ENCODE data around the gene LRRK2.

Gene LRRK2

DNA sequence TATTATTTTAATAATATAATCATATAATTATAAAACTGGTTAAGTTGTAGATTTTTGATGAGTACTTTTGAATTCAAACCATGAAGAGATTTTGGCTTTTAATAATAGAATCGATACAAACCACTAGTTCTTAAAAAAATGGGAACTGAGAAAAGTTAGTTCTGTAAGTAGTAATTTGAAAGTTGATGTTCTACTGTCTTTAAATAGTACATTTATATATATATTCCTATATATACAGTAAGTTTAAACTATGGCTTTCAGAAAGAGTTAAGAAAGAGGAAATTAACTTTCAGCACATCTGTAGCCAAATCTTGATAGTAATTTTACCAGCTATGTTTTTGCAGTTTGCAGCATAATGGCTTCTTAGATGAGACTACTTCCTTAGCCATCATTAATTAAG lies 7.8 kb downstream of the LRRK2 start:
- TF ChIP-seq, protein P1, sequence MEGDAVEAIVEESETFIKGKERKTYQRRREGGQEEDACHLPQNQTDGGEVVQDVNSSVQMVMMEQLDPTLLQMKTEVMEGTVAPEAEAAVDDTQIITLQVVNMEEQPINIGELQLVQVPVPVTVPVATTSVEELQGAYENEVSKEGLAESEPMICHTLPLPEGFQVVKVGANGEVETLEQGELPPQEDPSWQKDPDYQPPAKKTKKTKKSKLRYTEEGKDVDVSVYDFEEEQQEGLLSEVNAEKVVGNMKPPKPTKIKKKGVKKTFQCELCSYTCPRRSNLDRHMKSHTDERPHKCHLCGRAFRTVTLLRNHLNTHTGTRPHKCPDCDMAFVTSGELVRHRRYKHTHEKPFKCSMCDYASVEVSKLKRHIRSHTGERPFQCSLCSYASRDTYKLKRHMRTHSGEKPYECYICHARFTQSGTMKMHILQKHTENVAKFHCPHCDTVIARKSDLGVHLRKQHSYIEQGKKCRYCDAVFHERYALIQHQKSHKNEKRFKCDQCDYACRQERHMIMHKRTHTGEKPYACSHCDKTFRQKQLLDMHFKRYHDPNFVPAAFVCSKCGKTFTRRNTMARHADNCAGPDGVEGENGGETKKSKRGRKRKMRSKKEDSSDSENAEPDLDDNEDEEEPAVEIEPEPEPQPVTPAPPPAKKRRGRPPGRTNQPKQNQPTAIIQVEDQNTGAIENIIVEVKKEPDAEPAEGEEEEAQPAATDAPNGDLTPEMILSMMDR (conservative IDR thresholded peaks at IDR 0.05; ENCODE audit: low read length) = no peak
- TF ChIP-seq EZH2phosphoT487 (IDR thresholded peaks at IDR 0.05; ENCODE audit: borderline replicate concordance) = no peak
- Histone ChIP-seq H3K4me3 (ENCODE audit: low read length, poor library complexity, severe bottlenecking) (no peak overlapping the region), H3K9ac (ENCODE audit: low read depth, low read length, poor library complexity, severe bottlenecking) (no peak overlapping the region), H3K4me1 (ENCODE audit: insufficient read depth, low read length, poor library complexity, severe bottlenecking) (no peaks in the 10 kb centered on the region), H3K27me3 (ENCODE audit: insufficient read depth, low read length, poor library complexity, severe bottlenecking) (no peaks in the 10 kb centered on the region), H3K4me2 (ENCODE audit: low read depth, low read length, poor library complexity, severe bottlenecking) (no peak overlapping the region), H4K20me1 (ENCODE audit: insufficient read depth, low read length, poor library complexity, severe bottlenecking) (no peaks in the 10 kb centered on the region), H3K79me2 (ENCODE audit: insufficient read depth, low read length) (no peaks in the 10 kb centered on the region), H3K9me3 (ENCODE audit: insufficient read depth, low read depth, low read length) (no peaks in the 10 kb centered on the region), H3F3A (ENCODE audit: low read depth) (no peaks in the 10 kb centered on the region), H2AFZ (ENCODE audit: low read length) (no peak overlapping the region), H3K9me2 (replicated peaks; ENCODE audit: low read depth, low read length) (no peaks in the 10 kb centered on the region), H3K36me3 (ENCODE audit: insufficient read depth, low read length) (no peaks in the 10 kb centered on the region)

DNA sequence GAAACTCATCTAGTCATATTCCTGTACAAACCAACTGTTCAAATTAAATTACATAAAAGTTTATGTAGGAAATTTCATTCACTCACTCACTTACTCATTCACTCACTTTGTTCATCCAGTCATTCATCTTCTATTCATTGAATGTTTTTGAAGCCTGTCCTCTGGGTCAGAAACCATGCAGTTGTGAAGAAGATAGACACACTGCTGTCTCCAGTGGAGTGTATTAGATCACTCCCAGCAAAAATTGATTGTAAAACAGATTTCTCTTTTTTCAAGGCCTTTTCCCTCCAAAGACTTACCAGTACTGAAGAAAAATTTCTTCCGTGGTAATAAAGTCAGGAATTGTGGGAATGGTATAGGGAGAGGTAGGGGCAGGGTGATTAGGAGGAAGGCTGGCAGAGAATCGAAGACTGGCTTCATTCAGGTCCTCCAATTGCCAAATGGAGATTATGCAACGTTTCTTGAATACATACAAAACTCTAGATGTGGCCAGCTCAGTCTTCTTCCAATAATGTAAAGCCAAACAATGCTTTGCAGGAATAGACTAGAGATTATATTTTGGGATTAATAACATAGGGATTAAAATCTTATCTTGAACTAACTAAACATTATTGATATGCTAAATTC lies 9.1 kb downstream of the LRRK2 start:
- no peaks in the 10 kb centered on the region for H3K4me1 ChIP-seq (ENCODE audit: insufficient read depth, low read length, poor library complexity, severe bottlenecking)
- H3K27me3 ChIP-seq (ENCODE audit: insufficient read depth, low read length, poor library complexity, severe bottlenecking) = no peaks in the 10 kb centered on the region
- no peaks in the 10 kb centered on the region for H3K9me2 ChIP-seq (replicated peaks; ENCODE audit: low read depth, low read length)
- no peaks in the 10 kb centered on the region for H4K20me1 ChIP-seq (ENCODE audit: insufficient read depth, low read length, poor library complexity, severe bottlenecking)
- H2AFZ ChIP-seq (ENCODE audit: low read length) = no peak overlapping the region
- no peak overlapping the region for H3K4me3 ChIP-seq (ENCODE audit: low read length, poor library complexity, severe bottlenecking)
- TF ChIP-seq EZH2phosphoT487 (IDR thresholded peaks at IDR 0.05; ENCODE audit: borderline replicate concordance) = no peak
- TF ChIP-seq, protein P1 (conservative IDR thresholded peaks at IDR 0.05; ENCODE audit: low read length) = no peak
- H3K9ac ChIP-seq (ENCODE audit: low read depth, low read length, poor library complexity, severe bottlenecking) = no peak overlapping the region
- H3K36me3 ChIP-seq (ENCODE audit: insufficient read depth, low read length) = no peaks in the 10 kb centered on the region
- no peaks in the 10 kb centered on the region for H3K79me2 ChIP-seq (ENCODE audit: insufficient read depth, low read length)
- H3K9me3 ChIP-seq (ENCODE audit: insufficient read depth, low read depth, low read length) = no peaks in the 10 kb centered on the region
- H3K4me2 ChIP-seq (ENCODE audit: low read depth, low read length, poor library complexity, severe bottlenecking) = no peak overlapping the region
- no peaks in the 10 kb centered on the region for H3F3A ChIP-seq (ENCODE audit: low read depth)

GRCh38 chr12:40236357-40236850 lies 11.6 kb downstream of the LRRK2 start:
- TF ChIP-seq, protein P1 (conservative IDR thresholded peaks at IDR 0.05; ENCODE audit: low read length) = no peak
- Histone ChIP-seq H3F3A (ENCODE audit: low read depth) (no peaks in the 10 kb centered on the region), H3K4me1 (ENCODE audit: insufficient read depth, low read length, poor library complexity, severe bottlenecking) (no peaks in the 10 kb centered on the region), H3K27me3 (ENCODE audit: insufficient read depth, low read length, poor library complexity, severe bottlenecking) (no peaks in the 10 kb centered on the region), H3K4me3 (ENCODE audit: low read length, poor library complexity, severe bottlenecking) (no peak overlapping the region), H4K20me1 (ENCODE audit: insufficient read depth, low read length, poor library complexity, severe bottlenecking) (no peaks in the 10 kb centered on the region), H3K9me3 (ENCODE audit: insufficient read depth, low read depth, low read length) (no peaks in the 10 kb centered on the region), H3K9me2 (replicated peaks; ENCODE audit: low read depth, low read length) (no peaks in the 10 kb centered on the region), H2AFZ (ENCODE audit: low read length) (no peak overlapping the region), H3K4me2 (ENCODE audit: low read depth, low read length, poor library complexity, severe bottlenecking) (no peak overlapping the region), H3K79me2 (ENCODE audit: insufficient read depth, low read length) (no peaks in the 10 kb centered on the region), H3K36me3 (ENCODE audit: insufficient read depth, low read length) (no peaks in the 10 kb centered on the region), H3K9ac (ENCODE audit: low read depth, low read length, poor library complexity, severe bottlenecking) (no peak overlapping the region)
